ENCODE measurements around the gene GULP1. TPM values are rescaled to one million over a fixed set of nuclear protein-coding genes. Genes with fewer than 3 reads are reported as not detected.

GULP1 gene
- polyA plus RNA-seq, 4 donors: 51.7 to 77.3 (median 64.6) TPM

DNA sequence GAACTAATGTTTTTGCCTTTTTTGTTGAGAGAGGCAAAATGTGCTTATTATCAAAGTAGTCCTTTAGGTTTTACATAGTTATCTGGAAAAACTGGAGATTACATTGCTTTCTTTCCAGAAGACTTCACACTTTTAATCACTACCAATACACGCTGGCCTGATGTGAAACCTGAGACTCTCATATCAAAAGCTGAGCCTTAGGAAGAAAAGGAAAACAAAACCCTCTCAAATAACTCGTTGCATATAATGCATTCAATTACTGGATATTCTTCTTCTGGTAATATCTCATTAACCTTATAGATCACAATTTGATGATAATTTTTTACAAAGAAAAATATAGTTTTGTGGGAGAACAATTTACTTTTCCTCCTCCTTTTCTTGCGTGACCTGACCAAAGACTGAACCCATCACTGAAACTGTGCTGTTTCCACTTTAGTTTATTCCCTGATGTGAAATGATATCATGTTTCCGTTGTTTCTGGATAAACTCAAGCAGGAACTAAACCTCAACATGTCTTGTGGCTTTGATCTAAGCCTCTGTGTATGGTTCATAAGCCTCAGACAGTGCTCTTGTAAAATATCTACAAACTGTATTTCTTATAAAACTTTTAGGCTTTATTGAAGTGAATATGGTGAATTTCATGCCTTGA, 332.4 kb downstream of the GULP1 start:
- no peak for DNase-seq (ENCODE audit: low read depth in 4 of 4, low spot score in 3 of 4)

DNA sequence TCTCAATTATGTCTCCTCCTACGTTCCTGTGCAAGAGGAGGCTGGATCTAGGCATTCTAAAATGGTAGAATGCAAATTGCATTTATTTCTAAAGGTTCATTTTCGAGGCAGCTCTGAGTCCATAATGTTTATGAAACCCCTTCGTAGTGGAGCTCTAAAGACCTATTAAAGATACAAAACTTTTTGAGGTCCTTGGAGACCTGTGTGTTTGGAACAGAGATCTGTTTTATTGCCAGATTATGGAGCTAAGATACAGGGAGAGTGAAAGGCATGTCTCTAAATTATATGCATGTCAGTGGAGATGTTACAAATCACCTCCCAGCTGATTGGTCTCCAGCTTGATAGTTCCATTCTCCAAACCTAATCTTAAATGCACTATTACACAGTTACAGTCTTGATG, 335.8 kb downstream of the GULP1 start:
- DNase-seq (ENCODE audit: low read depth in 4 of 4, low spot score in 3 of 4): no peak

DNA sequence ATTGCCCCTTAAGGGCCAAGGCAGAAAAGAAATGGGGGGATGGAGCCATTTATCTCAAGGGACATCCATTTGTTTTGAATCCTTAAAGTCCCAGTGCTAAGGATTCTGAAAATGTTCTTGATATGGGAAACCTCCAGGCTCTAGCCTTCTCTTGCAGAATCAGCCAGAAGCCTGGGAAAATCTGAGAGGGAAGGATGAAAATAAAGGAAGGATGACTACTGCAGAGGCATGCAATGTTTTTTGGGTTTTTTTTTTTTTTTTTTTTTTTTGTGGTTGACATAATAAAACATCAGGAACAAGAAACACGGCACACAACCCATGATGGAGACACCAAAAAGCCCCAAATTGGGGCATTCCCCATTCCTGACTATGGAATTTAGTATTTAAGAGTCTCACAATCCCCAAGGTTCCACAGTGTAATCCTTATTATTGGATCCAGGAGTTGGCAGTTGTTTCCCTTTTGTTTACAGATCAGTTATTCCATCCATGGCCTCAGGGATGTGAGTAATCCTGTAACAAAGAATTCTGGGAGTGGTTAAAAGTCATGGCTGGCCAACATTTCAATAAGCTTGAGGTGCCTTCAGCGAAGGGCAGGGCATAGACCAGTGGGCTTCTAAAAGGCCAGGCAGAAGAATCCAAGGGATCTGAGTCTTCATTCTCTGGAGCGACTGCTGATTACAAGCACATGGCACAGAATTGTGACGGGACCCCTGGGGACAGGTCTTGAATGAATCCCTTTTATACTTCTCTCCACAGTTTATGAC, 337.5 kb downstream of the GULP1 start:
- DNase-seq (ENCODE audit: low read depth in 4 of 4, low spot score in 3 of 4): no peak

DNA sequence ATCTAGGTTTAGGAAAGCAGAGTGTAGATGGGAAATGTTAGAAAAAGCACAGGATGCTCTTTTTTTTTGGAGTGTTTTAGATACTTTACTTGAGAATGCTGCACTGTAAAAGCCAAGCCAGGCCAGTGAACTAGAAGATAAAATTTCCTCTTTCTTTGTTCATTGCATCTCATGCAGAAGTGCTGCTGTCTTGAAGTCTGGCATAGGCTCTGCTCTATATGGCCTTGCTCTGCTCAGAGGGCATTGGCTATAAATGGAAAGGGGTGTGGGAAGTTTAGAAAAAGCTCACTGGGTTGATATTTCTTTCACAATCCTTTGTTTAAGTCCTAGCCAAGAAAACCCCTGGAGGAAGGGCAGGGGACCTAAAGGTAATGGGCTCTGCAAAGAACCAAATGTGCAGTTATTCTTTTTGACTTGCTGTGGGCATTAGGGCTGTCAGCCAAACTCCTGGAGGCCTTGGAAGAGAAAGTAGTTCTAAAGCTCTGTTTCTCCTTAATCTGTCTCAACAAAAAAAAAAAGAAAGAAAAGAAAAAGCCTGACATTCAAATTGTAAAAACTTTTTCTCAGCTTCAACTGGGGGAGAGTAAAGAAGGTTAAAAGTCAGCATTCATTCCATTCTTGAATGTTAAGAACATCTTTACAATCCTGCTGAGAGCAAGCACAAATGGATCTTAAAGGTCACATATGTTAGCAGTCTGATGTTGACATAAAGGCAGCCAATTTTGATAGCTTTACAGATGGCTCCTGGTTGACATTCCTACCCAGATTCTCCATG, 338.3 kb downstream of the GULP1 start:
- DNase-seq (ENCODE audit: low read depth in 4 of 4, low spot score in 3 of 4): no peak

DNA sequence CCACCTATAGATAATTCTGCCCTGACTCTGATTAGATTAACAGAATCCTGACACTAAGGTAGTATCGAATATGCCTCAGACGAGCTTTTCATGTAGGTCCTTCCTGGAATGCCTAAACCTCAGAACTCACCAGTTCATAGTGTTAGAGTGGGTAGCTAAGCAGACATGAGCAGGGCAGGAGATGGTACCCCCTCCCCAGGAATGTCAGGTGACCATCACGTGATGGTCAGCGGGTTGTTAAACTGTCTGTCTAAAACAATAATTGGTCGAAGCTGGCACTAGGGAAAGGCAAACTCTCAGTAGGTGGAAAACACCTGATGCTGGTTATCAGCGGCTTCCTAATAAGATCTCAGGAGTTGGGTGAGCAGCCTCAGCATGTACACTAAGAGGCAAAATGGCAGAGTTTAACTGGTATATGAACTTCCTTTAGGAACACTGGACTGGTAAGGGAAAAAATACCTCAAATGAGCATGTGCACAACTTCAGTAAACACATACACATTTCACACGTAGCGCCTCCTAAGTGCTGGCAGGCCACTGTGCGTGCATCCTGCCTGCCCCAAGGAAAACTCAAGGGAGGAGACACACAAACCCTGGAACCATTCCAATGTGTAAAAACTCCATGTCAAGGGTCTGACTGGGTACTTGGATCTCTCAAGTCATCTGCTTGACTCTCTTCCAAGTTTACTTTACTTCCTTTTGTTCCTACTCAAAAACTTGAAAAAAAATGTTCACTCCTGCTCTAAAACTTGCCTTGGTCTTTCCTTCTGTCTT, 339.5 kb downstream of the GULP1 start:
- no peak for DNase-seq (ENCODE audit: low read depth in 4 of 4, low spot score in 3 of 4)

DNA sequence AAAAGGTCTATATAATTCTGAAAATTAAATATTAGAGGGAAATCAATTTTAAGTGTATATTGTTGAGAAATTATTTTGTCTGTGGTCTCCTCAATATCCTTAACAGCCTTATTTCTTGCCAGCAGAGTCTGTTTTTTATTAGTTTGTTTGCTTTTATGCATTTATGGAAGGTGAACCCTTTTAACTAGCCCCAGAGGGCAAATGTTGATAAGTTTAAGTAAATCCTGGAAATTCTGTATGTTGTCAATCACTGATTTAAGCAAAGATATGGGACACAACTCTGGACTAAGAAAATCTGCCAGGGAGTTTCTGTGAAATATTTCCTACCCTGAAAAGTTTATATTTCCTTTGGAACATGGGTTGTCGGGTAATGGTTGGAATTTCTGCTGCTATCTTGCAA, 343.0 kb downstream of the GULP1 start:
- DNase-seq (ENCODE audit: low read depth in 4 of 4, low spot score in 3 of 4): no peak

Measured in left renal pelvis (tissue), 4 donors.